Uterus (tissue), 4 donors: Measurements from ENCODE around the gene MAGI2. TPM values are rescaled to one million over a fixed set of nuclear protein-coding genes. Genes with fewer than 3 reads are reported as not detected.

ENCODE experiments used
- DNase-seq, 2 donors: peaks; one replicate each; pipeline ENCODE4 v3.0.0-alpha.2; 2019 to 2020
- H3K27ac ChIP-seq, 2 donors: fragments of 200-600 bp; sonication (generic); 1 replicate in 1 of 2; 2 replicates in 1 of 2; pipeline ENCODE4 v1.5.1; 2016 to 2018
- H3K27me3 ChIP-seq, 2 donors: fragments of 200-600 bp; sonication (generic); one replicate each; pipeline ENCODE4 v1.5.1; 2018 to 2019; ENCODE audit warnings: control low read depth in 1 of 2
- H3K36me3 ChIP-seq, 2 donors: fragments of 200-600 bp; sonication (generic); one replicate each; pipeline ENCODE4 v1.5.1; 2019; ENCODE audit warnings: control low read depth in 1 of 2
- H3K4me1 ChIP-seq, 2 donors: fragments of 200-600 bp; sonication (generic); one replicate each; pipeline ENCODE4 v1.5.1; 2018 to 2019; ENCODE audit warnings: control low read depth in 1 of 2
- H3K4me3 ChIP-seq, 2 donors: fragments of 200-600 bp; sonication (generic); 1 replicate in 1 of 2; 2 replicates in 1 of 2; pipeline ENCODE4 v1.5.1; 2018 to 2019; ENCODE audit warnings: mild to moderate bottlenecking in 1 of 2
- H3K9me3 ChIP-seq, 2 donors: fragments of 200-600 bp; sonication (generic); one replicate each; pipeline ENCODE4 v1.5.1; 2019; ENCODE audit warnings: control low read depth in 1 of 2
- POLR2A ChIP-seq, 2 donors: fragments of 450-650 bp; IDR thresholded peaks; one replicate each; pipeline ENCODE4 v1.6.1; 2016; ENCODE audit warnings: antibody characterized with exemption in 2 of 2, mild to moderate bottlenecking in 1 of 2, moderate library complexity in 1 of 2
- intact Hi-C: fragments of 100-400 bp; cut with DNase I; formaldehyde crosslinking; loops from one replicate; pipeline ENCODE4 v1.15.1; 2023; ENCODE audit warnings: low total_unique reads
- total RNA-seq, 4 donors: library from RNA; depleted of rRNA in 3 of 4; stranded (reverse); fragments of >200 nt in 3 of 4; gene quantifications; one replicate each; pipeline versions ENCODE4 v1.1.0 to v1.2.4, GENCODE V29; 2014 to 2023
- TF ChIP-seq, protein P1 (sequence below), 4 experiments: fragments of 200-600 bp in 2 of 4; fragments of 450-650 bp in 2 of 4; sonication (generic) in 2 of 4; IDR thresholded peaks; one replicate each; pipeline ENCODE4 v1.5.1; 2016 to 2019; ENCODE audit warnings: antibody characterized with exemption in 4 of 4, mild to moderate bottlenecking in 2 of 4, moderate library complexity in 1 of 4
- donor health status: DM: yes; HTN: yes; CAD: no.

The MAGI2 gene
- total RNA-seq, 4 donors from 2014 or later = 5.3 to 23.2 (median 13.8) TPM

- Histone ChIP-seq H3K36me3 (no peaks in the 10 kb centered on the region), H3K4me1 (no peaks in the 10 kb centered on the region), H3K27me3 (no peaks in the 10 kb centered on the region), H3K4me3 (no peak overlapping the region), H3K27ac (no peak overlapping the region), H3K9me3 (no peaks in the 10 kb centered on the region)
- no peak for TF ChIP-seq POLR2A (IDR thresholded peaks at IDR 0.05)
- TF ChIP-seq, protein P1, sequence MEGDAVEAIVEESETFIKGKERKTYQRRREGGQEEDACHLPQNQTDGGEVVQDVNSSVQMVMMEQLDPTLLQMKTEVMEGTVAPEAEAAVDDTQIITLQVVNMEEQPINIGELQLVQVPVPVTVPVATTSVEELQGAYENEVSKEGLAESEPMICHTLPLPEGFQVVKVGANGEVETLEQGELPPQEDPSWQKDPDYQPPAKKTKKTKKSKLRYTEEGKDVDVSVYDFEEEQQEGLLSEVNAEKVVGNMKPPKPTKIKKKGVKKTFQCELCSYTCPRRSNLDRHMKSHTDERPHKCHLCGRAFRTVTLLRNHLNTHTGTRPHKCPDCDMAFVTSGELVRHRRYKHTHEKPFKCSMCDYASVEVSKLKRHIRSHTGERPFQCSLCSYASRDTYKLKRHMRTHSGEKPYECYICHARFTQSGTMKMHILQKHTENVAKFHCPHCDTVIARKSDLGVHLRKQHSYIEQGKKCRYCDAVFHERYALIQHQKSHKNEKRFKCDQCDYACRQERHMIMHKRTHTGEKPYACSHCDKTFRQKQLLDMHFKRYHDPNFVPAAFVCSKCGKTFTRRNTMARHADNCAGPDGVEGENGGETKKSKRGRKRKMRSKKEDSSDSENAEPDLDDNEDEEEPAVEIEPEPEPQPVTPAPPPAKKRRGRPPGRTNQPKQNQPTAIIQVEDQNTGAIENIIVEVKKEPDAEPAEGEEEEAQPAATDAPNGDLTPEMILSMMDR (IDR thresholded peaks at IDR 0.05) = no peak
- intact Hi-C loops = no loop called here
- no peak for DNase-seq
These were observed 486.4 kb downstream of the MAGI2 start for GRCh38 chr7:78967046-78967445.

DNA sequence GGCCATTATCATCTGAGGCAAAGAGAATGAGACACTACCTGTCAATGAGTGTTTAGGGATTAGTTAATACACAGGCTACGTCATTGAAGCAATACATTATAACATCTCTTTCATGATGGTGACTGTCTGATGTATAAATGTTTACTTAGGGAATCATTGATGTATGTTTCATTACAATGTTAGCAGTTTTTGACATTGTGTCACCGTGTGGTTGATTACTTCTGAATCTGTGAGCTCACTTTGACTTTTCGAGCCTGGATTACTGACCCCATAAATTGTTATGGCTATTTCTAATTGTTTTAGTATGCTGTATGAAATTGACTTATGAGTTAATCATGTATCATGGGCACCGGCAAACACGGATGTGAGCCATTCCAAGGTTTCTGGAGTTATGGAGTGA is 494.0 kb downstream of the MAGI2 start:
- intact Hi-C loops = no loop called here
- TF ChIP-seq, protein P1 (IDR thresholded peaks at IDR 0.05) = no peak
- no peak for TF ChIP-seq POLR2A (IDR thresholded peaks at IDR 0.05)
- Histone ChIP-seq H3K36me3 (no peaks in the 10 kb centered on the region), H3K4me3 (no peak overlapping the region), H3K27ac (no peak overlapping the region), H3K27me3 (no peaks in the 10 kb centered on the region), H3K4me1 (no peaks in the 10 kb centered on the region), H3K9me3 (no peaks in the 10 kb centered on the region)
- no peak for DNase-seq

GRCh38 chr7:78955329-78955728 is 498.1 kb downstream of the MAGI2 start:
- no peak overlapping the region for H3K4me3 ChIP-seq
- H3K27me3 ChIP-seq = no peaks in the 10 kb centered on the region
- no peaks in the 10 kb centered on the region for H3K36me3 ChIP-seq
- H3K4me1 ChIP-seq = no peaks in the 10 kb centered on the region
- intact Hi-C loops = no loop called here
- TF ChIP-seq, protein P1 (IDR thresholded peaks at IDR 0.05) = no peak
- no peak for TF ChIP-seq POLR2A (IDR thresholded peaks at IDR 0.05)
- no peaks in the 10 kb centered on the region for H3K9me3 ChIP-seq
- DNase-seq = no peak
- no peak overlapping the region for H3K27ac ChIP-seq

GRCh38 chr7:78953726-78954363 is 499.6 kb downstream of the MAGI2 start:
- no peaks in the 10 kb centered on the region for H3K9me3 ChIP-seq
- H3K27me3 ChIP-seq = no peaks in the 10 kb centered on the region
- no peaks in the 10 kb centered on the region for H3K4me1 ChIP-seq
- no peaks in the 10 kb centered on the region for H3K36me3 ChIP-seq
- DNase-seq = no peak
- intact Hi-C loops = no loop called here
- H3K27ac ChIP-seq = no peak overlapping the region
- no peak overlapping the region for H3K4me3 ChIP-seq
- TF ChIP-seq, protein P1 (IDR thresholded peaks at IDR 0.05) = no peak
- no peak for TF ChIP-seq POLR2A (IDR thresholded peaks at IDR 0.05)

DNA sequence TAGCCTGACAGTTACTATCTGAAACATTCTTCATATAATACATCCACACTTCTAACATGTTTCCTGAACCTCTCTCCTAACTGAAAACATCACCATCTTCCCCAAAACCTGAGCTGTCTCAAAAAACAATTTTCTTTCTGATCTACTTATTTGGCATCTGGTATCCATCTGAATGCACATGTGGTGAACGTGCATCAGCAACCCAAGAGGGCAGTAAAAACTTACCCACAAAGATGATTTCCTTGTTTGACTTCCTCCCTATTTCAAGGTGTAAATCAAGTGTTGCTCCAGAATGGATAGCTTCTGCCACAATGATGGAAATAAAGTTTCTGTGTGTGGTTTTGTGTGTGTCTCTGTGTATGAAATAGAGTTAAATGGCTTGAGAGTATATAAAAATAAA is 500.4 kb downstream of the MAGI2 start:
- Histone ChIP-seq H3K9me3 (no peaks in the 10 kb centered on the region), H3K27me3 (no peaks in the 10 kb centered on the region), H3K4me3 (no peak overlapping the region), H3K36me3 (no peaks in the 10 kb centered on the region), H3K4me1 (no peaks in the 10 kb centered on the region), H3K27ac (no peak overlapping the region)
- intact Hi-C loops = no loop called here
- no peak for DNase-seq
- TF ChIP-seq POLR2A (IDR thresholded peaks at IDR 0.05) = no peak
- TF ChIP-seq, protein P1 (IDR thresholded peaks at IDR 0.05) = no peak
